ENCODE measurements around the gene ZNF607.
"Not testable (repeated sequence)": the region's sequence is repeated elsewhere in the genome, so short reads cannot be mapped to it uniquely, and the experiment has no call there.

Gene ZNF607

GRCh38 chr19:37692956-37693620, 26.5 kb downstream of the ZNF607 start:
- H3K36me3 ChIP-seq (ENCODE audit: insufficient read depth): no peaks in the 10 kb centered on the region
- no peaks in the 10 kb centered on the region for H4K20me1 ChIP-seq (ENCODE audit: insufficient read depth)
- no peaks in the 10 kb centered on the region for H3K4me1 ChIP-seq (ENCODE audit: low read depth, poor library complexity, severe bottlenecking)
- H3K9ac ChIP-seq: no peak overlapping the region
- H2AFZ ChIP-seq (ENCODE audit: low read depth): no peak overlapping the region
- no peak overlapping the region for H3K27ac ChIP-seq
- H3K4me3 ChIP-seq (IDR thresholded peaks at IDR 0.05; ENCODE audit: insufficient read depth, low read depth, low read length): no peak overlapping the region
- H3K4me2 ChIP-seq: no peak overlapping the region
- H3K79me2 ChIP-seq (ENCODE audit: insufficient read depth, low read depth): no peaks in the 10 kb centered on the region
- no peak for TF ChIP-seq CTCF (conservative IDR thresholded peaks at IDR 0.05; ENCODE audit: low read depth, low read length)
- H3K27me3 ChIP-seq (ENCODE audit: insufficient read depth, low read depth): no peaks in the 10 kb centered on the region

GRCh38 chr19:37691881-37692504, 27.6 kb downstream of the ZNF607 start:
- H3K4me1 ChIP-seq (ENCODE audit: low read depth, poor library complexity, severe bottlenecking): no peaks in the 10 kb centered on the region
- H3K4me2 ChIP-seq: no peak overlapping the region
- H3K4me3 ChIP-seq (IDR thresholded peaks at IDR 0.05; ENCODE audit: insufficient read depth, low read depth, low read length): no peak overlapping the region
- H2AFZ ChIP-seq (ENCODE audit: low read depth): no peak overlapping the region
- H3K79me2 ChIP-seq (ENCODE audit: insufficient read depth, low read depth): no peaks in the 10 kb centered on the region
- H4K20me1 ChIP-seq (ENCODE audit: insufficient read depth): no peaks in the 10 kb centered on the region
- no peaks in the 10 kb centered on the region for H3K36me3 ChIP-seq (ENCODE audit: insufficient read depth)
- H3K27me3 ChIP-seq (ENCODE audit: insufficient read depth, low read depth): no peaks in the 10 kb centered on the region
- H3K27ac ChIP-seq: no peak overlapping the region
- no peak for TF ChIP-seq CTCF (conservative IDR thresholded peaks at IDR 0.05; ENCODE audit: low read depth, low read length)
- no peak overlapping the region for H3K9ac ChIP-seq

GRCh38 chr19:37683520-37683919, 36.0 kb downstream of the ZNF607 start:
- no peaks in the 10 kb centered on the region for H3K4me1 ChIP-seq (ENCODE audit: low read depth, poor library complexity, severe bottlenecking)
- no peak overlapping the region for H3K4me3 ChIP-seq (IDR thresholded peaks at IDR 0.05; ENCODE audit: insufficient read depth, low read depth, low read length)
- no peaks in the 10 kb centered on the region for H3K27me3 ChIP-seq (ENCODE audit: insufficient read depth, low read depth)
- H3K36me3 ChIP-seq (ENCODE audit: insufficient read depth): no peaks in the 10 kb centered on the region
- no peaks in the 10 kb centered on the region for H4K20me1 ChIP-seq (ENCODE audit: insufficient read depth)
- H3K4me2 ChIP-seq: no peak overlapping the region
- no peak overlapping the region for H2AFZ ChIP-seq (ENCODE audit: low read depth)
- TF ChIP-seq CTCF (conservative IDR thresholded peaks at IDR 0.05; ENCODE audit: low read depth, low read length): no peak
- H3K27ac ChIP-seq: no peak overlapping the region
- H3K9ac ChIP-seq: no peak overlapping the region
- no peaks in the 10 kb centered on the region for H3K79me2 ChIP-seq (ENCODE audit: insufficient read depth, low read depth)

GRCh38 chr19:37669450-37669914, 50.1 kb downstream of the ZNF607 start:
- H3K27me3 ChIP-seq (ENCODE audit: insufficient read depth, low read depth): no peaks in the 10 kb centered on the region
- no peaks in the 10 kb centered on the region for H4K20me1 ChIP-seq (ENCODE audit: insufficient read depth)
- H3K36me3 ChIP-seq (ENCODE audit: insufficient read depth): no peaks in the 10 kb centered on the region
- H3K79me2 ChIP-seq (ENCODE audit: insufficient read depth, low read depth): no peaks in the 10 kb centered on the region
- no peak overlapping the region for H3K9ac ChIP-seq
- H3K27ac ChIP-seq: no peak overlapping the region
- no peak overlapping the region for H3K4me3 ChIP-seq (IDR thresholded peaks at IDR 0.05; ENCODE audit: insufficient read depth, low read depth, low read length)
- no peak overlapping the region for H3K4me2 ChIP-seq
- TF ChIP-seq CTCF (conservative IDR thresholded peaks at IDR 0.05; ENCODE audit: low read depth, low read length): no peak
- no peaks in the 10 kb centered on the region for H3K4me1 ChIP-seq (ENCODE audit: low read depth, poor library complexity, severe bottlenecking)
- no peak overlapping the region for H2AFZ ChIP-seq (ENCODE audit: low read depth)

GRCh38 chr19:37657157-37657556, 62.4 kb downstream of the ZNF607 start:
- H3K4me2 ChIP-seq; H3K4me1 ChIP-seq (ENCODE audit: low read depth, poor library complexity, severe bottlenecking); H3K27ac ChIP-seq; H3K79me2 ChIP-seq (ENCODE audit: insufficient read depth, low read depth); H4K20me1 ChIP-seq (ENCODE audit: insufficient read depth); H3K9ac ChIP-seq; H3K4me3 ChIP-seq (IDR thresholded peaks at IDR 0.05; ENCODE audit: insufficient read depth, low read depth, low read length); H3K36me3 ChIP-seq (ENCODE audit: insufficient read depth); H2AFZ ChIP-seq (ENCODE audit: low read depth); H3K27me3 ChIP-seq (ENCODE audit: insufficient read depth, low read depth): not testable (repeated sequence)
